ENCODE measurements around the gene SEMA6B.

DNA sequence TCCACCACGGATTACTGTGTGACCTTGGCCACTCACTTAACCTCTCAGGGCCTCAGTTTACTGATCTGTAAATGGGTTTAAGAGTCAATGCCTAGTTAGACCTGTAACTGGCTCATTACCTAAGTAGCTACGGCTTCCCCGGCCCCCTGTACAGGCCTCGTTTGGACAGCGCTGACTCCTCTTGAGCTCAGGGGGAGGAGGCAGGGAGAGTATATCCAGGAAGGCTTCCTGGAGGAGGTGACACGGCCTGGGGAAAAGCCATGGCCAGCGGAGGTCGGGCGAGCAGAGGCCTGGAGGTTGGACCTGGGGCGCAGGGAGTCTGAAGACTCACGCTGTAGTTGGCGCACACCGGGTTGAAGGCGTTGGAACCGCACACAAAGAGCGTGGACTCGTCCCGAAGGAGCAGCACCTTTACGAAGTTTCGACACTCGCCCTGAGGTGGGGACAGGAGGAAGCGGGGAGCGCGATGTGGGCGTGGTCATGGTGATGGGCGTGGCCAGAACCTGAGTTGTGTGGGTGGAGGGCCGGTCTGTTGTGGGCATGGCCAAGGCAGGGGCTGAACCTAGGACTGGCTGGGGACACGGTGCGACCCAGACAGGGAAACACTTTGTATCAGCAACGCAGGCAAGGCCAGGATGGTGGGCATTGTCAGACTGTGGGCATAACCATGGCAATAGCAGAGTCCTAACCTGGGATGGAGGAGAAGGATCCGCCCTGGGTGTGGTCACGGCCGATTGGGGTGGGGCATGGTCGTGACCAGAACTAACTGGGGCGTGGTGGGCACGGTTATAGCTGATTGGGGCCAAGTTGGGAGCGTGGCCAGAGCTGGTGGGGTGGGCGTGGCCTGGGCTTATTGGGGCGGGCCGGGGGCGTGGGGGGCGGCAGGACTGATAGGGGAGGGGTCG lies 3.6 kb downstream of the SEMA6B start:
- no peak for TF ChIP-seq RAD21 (IDR thresholded peaks at IDR 0.05; ENCODE audit: low read length)
- TF ChIP-seq, protein P1, sequence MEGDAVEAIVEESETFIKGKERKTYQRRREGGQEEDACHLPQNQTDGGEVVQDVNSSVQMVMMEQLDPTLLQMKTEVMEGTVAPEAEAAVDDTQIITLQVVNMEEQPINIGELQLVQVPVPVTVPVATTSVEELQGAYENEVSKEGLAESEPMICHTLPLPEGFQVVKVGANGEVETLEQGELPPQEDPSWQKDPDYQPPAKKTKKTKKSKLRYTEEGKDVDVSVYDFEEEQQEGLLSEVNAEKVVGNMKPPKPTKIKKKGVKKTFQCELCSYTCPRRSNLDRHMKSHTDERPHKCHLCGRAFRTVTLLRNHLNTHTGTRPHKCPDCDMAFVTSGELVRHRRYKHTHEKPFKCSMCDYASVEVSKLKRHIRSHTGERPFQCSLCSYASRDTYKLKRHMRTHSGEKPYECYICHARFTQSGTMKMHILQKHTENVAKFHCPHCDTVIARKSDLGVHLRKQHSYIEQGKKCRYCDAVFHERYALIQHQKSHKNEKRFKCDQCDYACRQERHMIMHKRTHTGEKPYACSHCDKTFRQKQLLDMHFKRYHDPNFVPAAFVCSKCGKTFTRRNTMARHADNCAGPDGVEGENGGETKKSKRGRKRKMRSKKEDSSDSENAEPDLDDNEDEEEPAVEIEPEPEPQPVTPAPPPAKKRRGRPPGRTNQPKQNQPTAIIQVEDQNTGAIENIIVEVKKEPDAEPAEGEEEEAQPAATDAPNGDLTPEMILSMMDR (IDR thresholded peaks at IDR 0.05): no peak
- TF ChIP-seq TCF12 (IDR thresholded peaks at IDR 0.05): no peak
- no peak for TF ChIP-seq TAF1 (IDR thresholded peaks at IDR 0.05; ENCODE audit: borderline replicate concordance, low read depth, low read length)
- TF ChIP-seq JUND (IDR thresholded peaks at IDR 0.05): no peak
- TF ChIP-seq RFX5 (IDR thresholded peaks at IDR 0.05; ENCODE audit: low read length): no peak
- TF ChIP-seq, protein P2, sequence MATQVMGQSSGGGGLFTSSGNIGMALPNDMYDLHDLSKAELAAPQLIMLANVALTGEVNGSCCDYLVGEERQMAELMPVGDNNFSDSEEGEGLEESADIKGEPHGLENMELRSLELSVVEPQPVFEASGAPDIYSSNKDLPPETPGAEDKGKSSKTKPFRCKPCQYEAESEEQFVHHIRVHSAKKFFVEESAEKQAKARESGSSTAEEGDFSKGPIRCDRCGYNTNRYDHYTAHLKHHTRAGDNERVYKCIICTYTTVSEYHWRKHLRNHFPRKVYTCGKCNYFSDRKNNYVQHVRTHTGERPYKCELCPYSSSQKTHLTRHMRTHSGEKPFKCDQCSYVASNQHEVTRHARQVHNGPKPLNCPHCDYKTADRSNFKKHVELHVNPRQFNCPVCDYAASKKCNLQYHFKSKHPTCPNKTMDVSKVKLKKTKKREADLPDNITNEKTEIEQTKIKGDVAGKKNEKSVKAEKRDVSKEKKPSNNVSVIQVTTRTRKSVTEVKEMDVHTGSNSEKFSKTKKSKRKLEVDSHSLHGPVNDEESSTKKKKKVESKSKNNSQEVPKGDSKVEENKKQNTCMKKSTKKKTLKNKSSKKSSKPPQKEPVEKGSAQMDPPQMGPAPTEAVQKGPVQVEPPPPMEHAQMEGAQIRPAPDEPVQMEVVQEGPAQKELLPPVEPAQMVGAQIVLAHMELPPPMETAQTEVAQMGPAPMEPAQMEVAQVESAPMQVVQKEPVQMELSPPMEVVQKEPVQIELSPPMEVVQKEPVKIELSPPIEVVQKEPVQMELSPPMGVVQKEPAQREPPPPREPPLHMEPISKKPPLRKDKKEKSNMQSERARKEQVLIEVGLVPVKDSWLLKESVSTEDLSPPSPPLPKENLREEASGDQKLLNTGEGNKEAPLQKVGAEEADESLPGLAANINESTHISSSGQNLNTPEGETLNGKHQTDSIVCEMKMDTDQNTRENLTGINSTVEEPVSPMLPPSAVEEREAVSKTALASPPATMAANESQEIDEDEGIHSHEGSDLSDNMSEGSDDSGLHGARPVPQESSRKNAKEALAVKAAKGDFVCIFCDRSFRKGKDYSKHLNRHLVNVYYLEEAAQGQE (IDR thresholded peaks at IDR 0.05; ENCODE audit: low read depth, low read length): no peak
- no peak for TF ChIP-seq FOXM1 (IDR thresholded peaks at IDR 0.05; ENCODE audit: low read depth)
- no peak for TF ChIP-seq POLR2AphosphoS5 (IDR thresholded peaks at IDR 0.05; ENCODE audit: low read depth, low read length)
- TF ChIP-seq MXI1 (IDR thresholded peaks at IDR 0.05; ENCODE audit: low read depth, low read length): no peak
